PC-9 (cell line): ENCODE measurements around the gene GSE1.

Experiments
- CTCF ChIP-seq: fragments of 200-600 bp; sonication (generic); conservative IDR thresholded peaks from 2 replicates; pipeline ENCODE4 v1.6.1; 2017; ENCODE audit warnings: mixed run types, antibody characterized with exemption, mild to moderate bottlenecking, moderate library complexity
- EZH2 ChIP-seq: fragments of 200-600 bp; sonication (generic); IDR thresholded peaks from 2 replicates; pipeline ENCODE4 v1.8.0; 2017; ENCODE audit warnings: antibody characterized with exemption, low read depth

GRCh38 chr16:85601272-85601639, 11.9 kb upstream of the GSE1 start:
- TF ChIP-seq CTCF = no peak
- TF ChIP-seq EZH2 = no peak
